ENCODE measurements around the gene NOL3.

NOL3 gene

DNA sequence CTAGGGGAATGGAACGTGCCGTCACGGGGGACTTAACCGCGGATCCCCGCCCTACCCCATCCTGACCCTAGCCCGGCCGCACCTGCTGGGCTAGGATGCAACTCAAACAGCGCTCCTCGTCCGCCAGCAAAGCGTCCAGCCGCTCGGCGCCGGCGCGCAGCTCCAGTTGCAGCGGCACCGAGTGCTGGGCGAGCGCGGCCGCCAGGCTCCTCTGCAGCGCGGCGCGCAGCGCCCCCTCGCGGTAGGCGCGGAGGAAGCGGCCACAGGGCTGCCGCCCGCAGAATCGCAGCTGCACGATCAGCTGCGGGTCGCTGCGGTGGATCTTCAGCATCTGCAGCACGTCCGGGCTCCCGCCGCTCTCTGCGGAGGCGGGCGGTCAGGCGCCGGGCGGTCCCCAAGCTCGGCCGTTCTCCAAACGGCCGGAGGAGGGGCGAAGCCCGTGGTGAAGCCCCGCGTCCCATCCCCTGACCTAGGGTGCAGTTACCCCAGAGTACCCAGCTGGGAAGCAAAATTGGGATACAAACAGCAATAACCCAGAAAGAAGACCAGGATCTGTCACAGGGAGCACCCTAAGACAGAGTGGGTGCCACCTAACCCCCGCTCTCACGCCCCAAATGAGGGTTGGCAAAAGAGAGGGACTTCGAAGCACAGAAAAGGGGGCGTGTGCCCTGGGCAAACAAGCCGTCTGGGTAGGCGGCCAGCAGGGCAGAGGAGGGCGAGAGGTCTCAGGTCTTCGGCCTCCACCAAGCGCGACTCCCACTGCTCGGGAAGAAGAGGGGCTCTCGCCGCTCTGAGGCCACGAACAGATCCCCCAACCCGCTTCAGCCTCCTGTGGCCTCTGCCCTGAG is 14.8 kb upstream of the NOL3 start:
- DNase-seq, result peak; percentile 85

DNA sequence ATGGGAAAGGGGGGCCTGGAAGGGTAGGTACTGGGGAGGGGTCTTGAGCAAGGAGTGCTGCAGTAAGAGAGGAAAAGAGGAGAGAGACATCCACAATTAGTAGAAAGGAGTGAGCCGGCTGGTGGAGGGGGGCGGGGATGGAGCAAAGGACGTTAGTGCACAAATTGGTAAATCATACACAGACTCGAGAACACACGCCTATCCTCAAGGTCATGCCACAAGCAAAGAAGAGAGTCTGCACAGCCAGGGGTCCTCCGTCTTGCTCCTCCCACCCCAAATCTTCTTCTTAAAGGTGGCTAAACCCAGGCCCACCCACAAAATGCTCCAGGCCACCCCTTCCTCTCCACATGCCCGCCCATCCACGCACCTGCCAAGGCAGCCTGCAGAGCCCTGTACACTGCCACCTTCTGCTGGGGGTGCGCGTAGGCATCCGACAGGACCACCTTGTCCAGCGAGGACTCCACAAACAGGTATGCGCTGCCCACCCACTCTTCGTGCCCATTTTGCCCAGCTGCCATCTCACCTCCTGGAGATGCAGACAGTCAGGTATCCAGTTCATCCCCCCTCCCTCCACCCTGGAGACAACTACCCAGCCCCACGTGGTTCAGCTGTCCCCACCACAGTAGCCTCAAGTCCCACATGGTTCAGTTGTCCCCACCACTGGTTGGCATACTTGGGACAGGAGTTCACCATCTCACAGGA is 14.0 kb upstream of the NOL3 start:
- DNase-seq, result no peak

DNA sequence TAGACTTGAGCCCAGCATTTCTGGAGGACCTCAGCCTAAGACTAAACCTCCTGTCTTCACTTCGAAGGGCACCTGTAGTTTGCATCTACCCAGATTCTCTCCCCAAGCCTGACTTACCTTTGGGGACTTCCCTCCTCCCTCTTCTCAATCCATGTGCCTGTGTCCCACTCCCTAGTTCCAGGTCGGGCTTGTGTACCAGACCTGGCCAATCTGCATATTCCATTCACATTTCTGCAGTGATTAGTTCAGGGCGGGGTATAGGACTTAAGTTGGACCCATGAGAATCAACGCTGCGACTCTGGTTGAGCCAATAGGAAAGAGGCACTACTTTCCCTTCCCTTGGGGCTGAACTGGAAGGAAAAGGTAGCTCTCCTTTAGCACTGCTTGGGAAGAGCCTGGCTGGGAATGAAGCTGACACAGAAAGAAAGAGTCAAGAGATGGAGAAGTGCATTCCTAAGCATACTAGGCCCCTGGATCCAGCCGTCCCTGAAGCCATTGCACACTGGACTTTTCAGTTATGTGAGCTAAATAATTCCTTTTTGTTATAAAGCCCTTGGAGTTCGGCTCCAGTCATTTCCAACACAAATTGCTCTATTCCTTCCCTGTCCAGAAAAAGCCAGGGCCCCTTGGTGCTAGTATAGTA is 13.1 kb upstream of the NOL3 start:
- DNase-seq, result no peak

DNA sequence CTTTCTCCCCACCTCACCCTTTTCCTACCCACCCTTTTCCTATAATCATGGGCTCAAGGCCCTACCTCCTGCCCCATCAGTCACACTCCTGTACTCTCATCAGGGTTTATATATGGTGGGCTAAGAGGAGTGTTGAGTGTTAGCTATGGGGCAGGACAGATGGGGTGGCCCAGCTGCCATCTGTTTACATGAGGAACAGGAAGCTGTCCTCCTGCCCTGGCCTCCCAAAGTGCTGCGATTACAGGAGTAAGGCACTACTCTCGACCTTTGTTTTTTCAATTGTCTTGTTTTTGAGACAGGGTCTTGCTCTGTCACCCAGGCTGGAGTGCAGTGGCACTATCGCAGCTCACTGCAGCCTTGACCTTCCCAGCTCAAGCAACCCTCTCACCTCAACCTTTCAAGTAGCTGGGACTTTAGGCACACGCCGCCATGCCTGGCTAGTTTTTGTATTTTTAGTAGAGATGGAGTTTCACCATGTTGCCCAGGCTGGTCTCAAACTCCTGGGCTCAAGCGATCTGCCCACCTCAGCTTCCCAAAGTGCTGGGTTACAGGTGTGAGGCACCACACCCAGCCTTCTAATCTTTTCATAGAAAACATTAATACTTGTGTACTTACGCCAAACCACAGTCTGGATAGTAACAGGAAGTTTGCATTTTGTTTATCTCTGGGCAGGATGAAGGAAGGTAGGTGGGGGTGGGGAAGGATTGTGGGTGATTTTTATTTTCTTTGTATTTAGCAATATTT is 12.3 kb upstream of the NOL3 start:
- DNase-seq, result peak; percentile 72

DNA sequence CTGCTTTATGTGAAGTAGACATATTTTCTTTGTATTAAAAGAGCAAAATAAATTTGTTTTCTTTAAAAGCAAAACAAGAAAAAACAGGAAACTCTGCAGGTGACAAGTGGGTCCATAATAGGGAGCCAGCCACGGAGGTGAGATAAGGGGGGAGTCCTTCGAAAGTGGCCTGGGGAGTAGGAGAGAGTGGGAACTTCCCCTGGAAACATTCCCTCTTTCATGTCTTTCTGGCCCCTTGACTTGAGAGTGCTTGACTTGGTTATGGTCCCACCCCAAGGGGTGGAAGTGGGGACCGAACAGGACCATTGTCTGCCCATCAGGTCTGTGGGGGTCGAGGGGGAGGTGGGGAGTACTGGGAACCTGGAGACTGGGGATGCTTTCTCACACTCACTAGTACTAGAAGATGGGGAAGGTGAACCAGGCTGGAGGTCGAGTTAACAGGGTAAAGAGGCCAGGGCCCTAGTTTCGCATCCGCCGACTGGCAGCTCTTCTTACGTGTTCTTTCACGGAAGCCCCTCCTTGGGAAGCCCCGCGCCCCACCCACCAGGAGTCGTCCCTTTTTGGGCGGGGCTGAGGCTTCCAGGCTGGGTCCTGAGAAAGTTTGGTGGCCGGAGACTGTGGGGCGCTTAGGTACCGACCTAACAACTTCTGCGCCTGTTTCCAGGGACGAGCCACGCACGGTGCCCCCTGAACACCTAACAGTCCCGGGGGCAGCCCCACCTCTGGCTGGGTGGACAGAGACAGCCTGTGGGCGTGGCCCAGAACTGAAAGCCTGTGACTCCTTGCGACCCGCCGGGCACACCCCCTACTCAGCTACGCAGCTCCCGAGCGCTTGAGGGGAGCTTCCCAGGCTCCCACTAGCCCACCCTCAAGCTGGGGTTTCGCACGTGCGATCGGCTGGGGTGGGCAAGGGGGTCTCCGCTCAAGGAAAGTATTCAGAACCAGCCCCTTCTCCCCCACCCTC is 11.4 kb upstream of the NOL3 start:
- peak; percentile 89 for DNase-seq

DNA sequence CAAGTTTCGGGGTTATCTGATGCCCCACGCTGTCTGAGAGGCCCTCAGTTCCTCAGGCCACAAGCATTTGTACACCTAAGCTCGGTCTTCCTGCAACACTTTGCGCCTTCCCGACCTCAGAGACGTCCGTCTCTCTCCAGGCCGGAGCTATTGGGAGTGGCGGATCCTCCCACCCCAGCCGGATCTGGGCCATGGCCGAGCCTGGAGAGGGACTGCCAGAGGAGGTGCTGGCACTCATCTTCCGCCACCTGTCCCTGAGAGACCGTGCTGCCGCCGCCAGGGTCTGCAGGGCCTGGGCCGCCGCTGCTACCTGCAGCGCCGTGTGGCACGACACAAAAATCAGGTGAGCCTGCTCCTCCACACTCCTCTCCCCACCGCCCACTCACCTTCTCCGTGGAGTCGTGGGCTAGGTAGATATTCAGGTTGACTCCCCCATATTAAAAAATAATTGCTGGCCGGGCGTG is 8.7 kb upstream of the NOL3 start:
- DNase-seq, result no peak

DNA sequence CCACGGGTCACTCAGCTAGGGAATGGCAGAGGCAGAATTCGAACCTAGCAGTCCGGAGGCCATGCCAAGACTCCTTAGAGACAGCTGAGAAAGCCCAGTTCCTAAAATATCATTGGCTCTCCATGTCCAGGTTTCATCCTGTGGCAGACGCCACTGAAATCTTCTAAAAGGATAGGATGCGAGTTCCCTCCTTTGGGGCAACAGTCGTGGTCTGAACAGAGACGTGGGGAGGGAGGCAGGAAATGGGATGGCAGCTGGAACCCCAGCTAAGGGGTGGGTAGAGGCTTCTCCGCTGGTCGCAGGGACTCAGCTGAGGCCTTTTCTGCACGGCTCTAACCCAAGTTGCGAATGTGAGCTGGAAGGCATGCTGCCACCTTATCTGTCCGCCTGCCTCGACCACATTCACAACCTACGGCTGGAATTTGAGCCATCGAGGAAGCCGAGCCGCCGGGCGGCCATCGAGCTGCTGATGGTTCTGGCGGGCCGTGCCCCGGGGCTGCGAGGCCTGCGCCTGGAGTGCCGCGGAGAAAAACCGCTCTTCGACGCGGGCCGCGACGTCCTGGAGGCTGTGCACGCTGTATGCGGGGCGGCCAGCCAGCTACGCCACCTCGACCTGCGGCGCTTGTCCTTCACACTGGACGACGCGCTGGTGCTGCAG is 7.7 kb upstream of the NOL3 start:
- no peak for DNase-seq

DNA sequence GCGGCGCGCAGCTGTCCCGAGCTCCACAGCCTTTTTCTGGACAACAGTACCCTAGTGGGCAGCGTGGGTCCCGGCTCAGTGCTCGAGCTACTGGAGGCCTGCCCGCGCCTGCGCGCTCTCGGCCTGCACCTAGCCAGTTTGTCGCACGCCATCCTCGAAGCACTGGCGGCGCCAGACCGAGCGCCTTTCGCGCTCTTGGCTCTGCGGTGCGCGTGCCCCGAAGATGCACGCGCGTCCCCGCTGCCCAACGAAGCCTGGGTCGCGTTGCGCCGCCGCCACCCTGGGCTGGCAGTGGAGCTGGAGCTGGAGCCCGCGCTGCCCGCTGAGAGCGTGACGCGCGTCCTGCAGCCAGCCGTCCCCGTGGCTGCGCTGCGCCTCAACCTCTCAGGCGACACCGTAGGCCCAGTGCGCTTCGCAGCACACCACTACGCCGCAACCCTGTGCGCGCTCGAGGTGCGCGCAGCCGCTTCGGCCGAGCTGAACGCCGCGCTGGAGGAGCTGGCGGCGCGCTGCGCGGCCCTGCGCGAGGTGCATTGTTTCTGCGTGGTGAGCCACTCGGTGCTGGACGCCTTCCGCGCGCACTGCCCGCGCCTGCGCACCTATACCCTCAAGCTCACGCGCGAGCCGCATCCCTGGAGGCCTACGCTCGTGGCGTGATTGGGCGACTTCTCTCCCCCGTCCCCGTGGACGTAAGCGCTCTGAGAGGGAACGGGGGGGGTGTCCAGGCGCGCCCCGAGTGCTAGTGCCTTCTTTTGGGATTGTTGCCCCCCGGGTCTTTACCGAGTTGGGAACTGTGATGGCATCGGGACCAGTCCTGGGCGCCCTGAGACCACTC is 7.0 kb upstream of the NOL3 start:
- peak; percentile 62 for DNase-seq

DNA sequence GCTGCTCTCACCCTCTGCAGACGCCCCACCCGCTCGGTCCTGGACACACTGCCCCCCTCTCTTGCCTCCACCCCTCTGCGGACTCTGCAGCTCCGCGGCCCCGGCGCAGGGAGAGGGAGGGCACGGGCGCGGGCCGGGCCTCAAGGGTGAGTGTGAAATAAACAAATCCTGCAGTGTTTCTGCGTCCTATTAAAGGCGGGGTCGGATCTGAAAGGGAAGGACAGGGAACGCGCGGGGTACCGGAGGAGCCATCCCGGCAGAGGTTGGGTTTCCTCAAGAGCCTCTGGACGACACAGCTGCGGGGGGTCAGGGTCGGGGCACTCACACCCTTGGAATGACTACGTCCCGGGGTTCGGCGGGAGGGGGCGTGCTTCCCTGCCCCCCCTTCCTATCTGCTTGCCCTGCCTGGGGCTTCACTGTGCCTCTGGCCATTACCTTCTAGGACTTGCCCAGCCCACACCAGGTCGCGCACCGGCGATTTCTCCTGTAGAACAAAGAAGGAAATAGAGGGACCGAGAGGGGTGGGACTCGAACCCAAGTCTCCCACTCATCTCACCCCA is 6.3 kb upstream of the NOL3 start:
- DNase-seq, result no peak

DNA sequence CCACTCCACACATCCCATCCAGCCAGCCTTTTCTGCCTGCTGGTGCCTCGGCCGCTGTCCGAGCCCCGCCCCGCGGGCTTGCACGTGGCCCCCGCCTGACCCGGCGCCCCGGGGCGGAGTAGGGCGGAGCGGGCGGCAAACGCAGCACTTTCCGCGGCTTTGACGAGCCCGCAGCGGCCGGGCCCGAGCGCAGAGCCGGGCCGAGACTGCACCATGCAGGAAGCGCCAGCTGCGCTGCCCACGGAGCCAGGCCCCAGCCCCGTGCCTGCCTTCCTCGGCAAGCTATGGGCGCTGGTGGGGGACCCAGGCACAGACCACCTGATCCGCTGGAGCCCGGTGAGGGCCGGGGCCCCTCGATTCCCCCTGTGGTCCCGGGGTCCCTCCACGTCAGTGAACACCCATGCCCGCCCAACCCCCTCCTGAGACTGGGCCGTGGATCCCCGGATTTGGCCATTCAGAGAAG is 5.7 kb upstream of the NOL3 start, which contains the start of gene HSF4:
HSF4 (plus strand) TSS at position 147 of the 463 bp plus-strand sequence; CDS start at position 214, 67 bp downstream.
- DNase-seq, result no peak

DNA sequence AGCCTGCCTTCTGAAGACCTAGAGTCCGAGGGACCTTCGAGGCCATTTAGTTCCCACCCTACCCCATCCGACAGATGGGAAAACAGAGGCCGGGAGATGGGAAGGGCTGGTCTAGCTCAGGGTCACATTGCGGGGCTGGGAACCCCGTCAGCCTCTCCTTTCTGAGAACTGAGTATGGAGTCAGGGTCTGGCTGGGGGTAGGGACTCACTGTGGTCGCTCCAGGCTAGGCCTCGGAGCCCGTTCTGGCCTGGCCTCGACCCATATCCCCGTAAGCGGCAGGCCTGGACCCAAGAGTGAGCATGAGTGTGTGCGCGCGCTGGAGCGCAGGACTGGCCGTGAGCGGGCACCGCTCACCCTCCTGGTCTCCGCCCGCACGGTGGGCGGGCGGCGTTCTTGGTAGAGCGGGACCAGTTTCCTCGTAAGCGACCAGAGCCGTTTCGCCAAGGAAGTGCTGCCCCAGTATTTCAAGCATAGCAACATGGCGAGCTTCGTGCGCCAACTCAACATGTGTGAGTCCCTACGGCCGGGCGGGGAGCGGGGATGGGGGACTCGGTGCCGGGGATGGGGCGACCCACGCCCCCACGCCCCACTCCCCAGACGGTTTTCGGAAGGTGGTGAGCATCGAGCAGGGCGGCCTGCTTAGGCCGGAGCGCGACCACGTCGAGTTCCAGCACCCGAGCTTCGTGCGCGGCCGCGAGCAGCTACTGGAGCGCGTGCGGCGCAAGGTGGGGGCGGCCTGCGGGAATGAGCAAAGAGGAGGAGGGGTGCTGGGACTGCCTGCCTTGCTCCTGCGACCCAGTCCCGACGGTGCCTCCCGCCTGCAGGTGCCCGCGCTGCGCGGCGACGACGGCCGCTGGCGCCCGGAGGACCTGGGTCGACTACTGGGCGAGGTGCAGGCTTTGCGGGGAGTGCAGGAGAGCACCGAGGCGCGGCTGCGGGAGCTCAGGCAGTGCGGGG is 4.9 kb upstream of the NOL3 start:
- no peak for DNase-seq

DNA sequence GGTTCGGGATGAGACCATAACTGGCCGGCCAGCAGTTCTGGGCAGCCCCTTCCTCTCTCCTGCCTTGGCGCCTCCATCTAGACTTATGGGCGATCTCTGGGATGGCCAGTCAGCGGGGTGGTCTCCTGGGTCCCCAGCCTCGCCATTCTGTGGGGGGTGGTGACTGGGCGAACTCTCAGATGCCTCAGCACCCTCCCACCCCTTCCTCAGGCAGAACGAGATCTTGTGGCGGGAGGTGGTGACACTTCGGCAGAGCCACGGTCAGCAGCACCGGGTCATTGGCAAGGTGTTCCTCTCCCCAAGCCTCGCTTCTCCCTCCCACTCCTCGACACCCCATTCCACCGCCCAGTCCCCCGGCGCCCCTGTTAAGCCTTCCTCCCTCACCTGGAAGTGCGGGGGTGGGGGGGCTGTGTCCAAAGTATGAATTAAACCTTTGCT is 4.2 kb upstream of the NOL3 start:
- DNase-seq, result no peak

DNA sequence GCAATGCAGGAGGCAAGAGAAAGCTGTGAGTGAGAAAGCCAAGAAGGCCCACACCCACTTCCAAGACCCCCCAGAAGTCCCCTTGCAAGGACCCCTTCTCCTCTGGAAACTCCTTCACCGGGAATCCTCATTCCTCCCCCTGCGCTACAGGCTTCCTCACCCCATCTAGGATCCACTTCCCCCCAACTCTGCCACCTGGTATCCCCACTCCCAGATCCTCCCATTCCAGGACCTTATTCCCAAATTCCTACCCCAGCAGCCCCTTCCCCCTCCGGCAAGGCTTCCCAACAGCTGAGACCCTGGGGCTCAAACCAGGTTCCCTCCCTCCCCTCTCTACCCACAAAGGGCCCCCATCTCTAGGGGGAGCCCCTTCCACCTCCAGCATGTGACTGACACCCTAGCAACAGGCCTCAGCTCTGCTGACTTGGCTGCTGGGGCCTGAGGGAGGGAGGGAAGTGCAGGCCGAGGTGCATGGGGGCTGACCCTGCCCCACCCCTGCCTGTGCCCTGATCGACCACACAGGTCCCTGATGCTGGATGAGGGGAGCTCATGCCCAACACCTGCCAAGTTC is 3.7 kb upstream of the NOL3 start:
- DNase-seq, result no peak

DNA sequence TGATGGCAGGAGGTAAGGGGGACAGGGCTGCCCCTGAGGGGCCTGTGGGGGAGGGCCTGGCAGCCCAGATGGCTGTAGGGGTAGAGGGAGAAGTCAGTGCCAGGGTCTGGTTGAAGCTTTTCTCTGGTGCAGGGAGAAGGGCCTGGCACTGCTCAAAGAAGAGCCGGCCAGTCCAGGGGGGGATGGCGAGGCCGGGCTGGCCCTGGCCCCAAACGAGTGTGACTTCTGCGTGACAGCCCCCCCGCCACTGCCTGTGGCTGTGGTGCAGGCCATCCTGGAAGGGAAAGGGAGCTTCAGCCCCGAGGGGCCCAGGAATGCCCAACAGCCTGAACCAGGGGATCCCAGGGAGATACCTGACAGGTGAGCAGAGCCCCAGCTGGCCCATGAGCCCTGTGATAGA is 2.8 kb upstream of the NOL3 start:
- DNase-seq, result no peak

DNA sequence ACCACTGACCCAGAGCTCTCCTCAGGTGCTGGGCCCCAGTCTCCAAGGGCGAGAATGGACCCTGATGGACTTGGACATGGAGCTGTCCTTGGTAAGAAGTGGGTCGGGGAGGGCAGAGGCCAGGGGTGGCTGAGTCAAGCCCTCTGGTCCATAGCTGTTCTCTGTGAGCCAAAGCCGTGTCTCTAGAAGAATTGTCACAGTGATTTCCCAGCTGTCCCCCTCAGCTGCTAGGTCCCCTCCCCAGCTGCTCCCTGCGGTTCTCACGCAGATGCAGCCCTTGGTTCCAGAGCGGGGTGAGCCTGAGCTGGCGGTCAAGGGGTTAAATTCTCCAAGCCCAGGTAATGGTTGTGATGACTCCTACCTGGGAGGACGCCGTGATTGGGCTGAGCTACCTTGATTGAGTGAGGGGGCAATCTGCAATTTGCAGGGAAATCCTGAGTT is 1.3 kb upstream of the NOL3 start:
- no peak for DNase-seq

DNA sequence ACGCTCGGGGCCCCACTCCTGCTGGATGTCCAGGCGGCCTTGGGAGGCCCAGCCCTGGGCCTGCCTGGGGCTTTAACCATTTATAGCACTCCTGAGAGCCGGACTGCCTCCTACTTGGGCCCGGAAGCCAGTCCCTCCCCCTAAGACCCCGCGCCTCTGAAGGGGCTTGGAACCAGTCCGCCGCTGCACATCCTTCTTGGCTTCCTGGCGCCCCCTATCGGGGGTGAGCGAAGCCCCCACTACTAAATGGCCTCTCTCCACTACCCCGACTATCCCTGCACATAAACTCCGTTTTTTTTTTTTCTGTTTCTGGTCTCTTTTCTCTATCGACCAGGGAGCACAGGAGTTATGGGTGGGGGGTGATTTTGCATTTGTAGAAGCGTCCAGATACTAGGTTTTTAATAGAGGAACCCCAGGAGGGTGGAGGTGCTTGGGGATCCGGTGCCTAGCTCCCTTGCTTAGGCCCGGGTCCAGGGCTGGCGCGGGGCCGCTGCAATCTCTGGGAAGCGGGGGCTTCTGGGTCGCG is 633 bp upstream of the NOL3 start:
- peak; percentile 47 for DNase-seq

DNA sequence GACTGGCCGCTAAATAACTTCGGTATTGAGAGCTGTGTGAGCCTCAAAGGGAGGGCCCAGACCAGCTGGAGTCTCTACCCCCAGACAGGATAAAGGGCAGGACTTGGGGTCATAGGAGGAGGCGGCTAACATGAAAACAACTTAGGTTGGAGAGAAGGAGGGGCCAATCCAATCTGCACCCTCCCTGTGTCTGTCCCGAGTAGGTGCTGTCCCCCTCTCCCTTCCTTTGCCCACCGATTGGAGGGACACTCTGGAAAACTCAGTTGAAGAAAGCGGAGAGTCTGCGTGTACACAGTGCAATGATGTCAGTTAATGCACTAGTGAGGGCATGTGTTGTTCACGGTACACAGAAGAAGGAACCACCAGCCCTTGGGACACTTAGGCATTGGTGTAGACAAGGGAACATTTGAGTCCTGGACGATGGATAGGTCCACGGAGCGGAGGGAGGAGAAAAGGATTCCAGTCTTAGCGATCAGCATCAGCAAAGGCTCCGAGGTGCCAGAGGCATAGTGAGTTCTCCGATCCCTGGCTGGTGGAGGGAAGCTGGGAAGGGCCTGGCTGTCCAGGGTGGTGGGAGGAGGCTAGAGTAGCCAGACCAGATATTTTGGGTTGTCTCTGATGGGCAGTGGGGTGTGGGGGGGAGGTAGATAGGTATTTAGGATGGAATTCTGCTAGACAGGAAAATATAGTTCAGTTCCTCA is 761 bp downstream of the NOL3 start:
- no peak for DNase-seq

Data from CD4-positive, alpha-beta T cell treated with Interleukin-12 subunit alpha and Interleukin-12 subunit beta, for 1 hour (primary cell).